ENCODE data around the gene APBB2.

The APBB2 gene

GRCh38 chr4:40874901-40875300, 339.4 kb downstream of the APBB2 start:
- DNase-seq (ENCODE audit: low read depth in 2 of 3, low spot score in 2 of 3): no peak

DNA sequence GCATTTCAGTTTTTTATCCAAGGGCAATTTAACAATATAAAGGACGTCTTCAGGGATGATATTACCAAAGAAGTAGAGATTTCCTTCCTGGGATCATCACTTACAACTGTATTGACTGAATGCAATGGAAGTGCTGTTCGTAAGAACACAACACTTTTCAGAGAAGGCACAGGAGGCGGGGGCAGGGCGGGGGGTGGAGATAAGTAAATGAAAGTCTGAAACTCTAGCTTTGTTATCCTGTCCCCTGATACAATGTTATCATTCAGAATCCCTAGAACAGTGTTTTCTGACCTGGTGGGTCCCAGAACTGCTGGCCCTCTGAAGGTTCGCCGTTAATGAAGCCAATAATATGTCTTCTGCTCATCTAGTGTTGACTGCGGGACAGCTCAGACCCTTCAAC, 340.0 kb downstream of the APBB2 start:
- no peak for DNase-seq (ENCODE audit: low read depth in 2 of 3, low spot score in 2 of 3)

- no peak for DNase-seq (ENCODE audit: low read depth in 2 of 3, low spot score in 2 of 3)
Measured at GRCh38 chr4:40871695-40872250, 342.6 kb downstream of the APBB2 start.

GRCh38 chr4:40870150-40870549, 344.2 kb downstream of the APBB2 start:
- no peak for DNase-seq (ENCODE audit: low read depth in 2 of 3, low spot score in 2 of 3)

- DNase-seq (ENCODE audit: low read depth in 2 of 3, low spot score in 2 of 3): no peak
Measured at GRCh38 chr4:40865696-40866095, 348.6 kb downstream of the APBB2 start.

- DNase-seq (ENCODE audit: low read depth in 2 of 3, low spot score in 2 of 3): no peak
Measured at GRCh38 chr4:40864531-40864930, 349.8 kb downstream of the APBB2 start.

DNA sequence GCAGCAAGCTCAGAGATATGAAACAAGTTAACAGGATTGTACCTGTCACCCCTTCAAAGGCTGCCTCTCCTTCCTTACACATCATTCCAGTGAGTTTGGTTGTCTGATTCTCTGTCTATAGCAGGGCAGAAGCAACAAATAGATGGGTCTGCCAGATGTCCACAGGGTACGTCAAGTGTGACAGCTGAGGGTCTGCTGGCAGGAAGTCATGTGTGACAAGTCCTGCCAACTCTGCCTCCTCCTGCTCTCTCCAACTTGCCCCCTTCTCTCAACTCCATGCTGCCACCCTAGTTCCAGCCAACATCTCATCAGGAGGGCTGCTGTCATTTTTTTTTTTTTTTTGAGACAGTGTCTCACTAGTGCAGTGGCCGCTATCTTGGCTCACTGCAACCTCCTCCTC, 355.4 kb downstream of the APBB2 start:
- DNase-seq (ENCODE audit: low read depth in 2 of 3, low spot score in 2 of 3): no peak

DNA sequence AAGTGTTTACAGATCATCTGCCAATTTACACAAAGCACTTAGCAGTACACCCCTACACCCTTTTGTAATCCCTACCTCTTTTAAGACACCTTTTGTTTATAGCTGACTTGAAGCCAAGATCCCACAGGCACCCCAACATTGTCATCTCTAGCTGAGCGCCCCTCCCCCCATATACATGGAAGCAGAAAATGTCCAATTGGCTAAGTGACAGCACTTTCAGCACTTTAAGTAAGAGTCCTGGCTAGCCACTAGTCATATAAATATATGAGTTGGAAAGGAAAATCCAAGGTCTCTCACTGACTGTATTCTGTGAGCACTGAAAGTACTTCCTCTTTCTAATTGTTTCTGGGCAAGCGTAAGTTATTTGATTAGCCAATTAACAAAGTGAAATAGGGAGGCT, 356.4 kb downstream of the APBB2 start:
- no peak for DNase-seq (ENCODE audit: low read depth in 2 of 3, low spot score in 2 of 3)

DNA sequence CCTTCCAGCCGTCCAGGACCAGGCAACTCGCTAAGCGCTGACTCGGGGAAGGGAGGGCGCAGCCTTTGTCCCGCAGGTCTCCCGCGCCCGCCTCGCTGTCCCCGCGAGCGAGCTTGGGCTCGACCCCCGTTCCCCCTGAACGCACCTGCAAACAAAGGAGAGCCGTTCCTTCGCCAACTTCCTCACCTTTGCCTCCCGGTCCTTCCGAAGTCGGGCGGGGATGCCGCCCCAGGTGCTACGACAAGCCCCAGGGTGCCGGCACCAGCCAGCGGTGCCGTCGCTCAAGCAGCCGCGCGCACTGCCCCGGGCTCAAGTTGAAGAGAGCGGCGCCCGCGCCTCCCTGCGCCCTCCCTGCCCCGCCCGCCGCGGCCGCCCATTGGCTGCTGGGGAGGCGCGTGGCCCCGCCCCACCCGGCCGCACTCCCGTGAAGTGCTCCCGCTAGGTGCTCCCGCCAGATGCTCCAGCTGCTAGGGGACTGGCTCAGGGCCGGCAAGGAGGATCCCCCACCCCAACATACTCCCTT, 357.4 kb downstream of the APBB2 start:
- peak; percentile 16 to 38 (median 23) for DNase-seq (ENCODE audit: low read depth in 2 of 3, low spot score in 2 of 3)

GRCh38 chr4:40856277-40856839, 358.0 kb downstream of the APBB2 start:
- DNase-seq (ENCODE audit: low read depth in 2 of 3, low spot score in 2 of 3): no peak

GRCh38 chr4:40850496-40850895, 363.8 kb downstream of the APBB2 start:
- DNase-seq (ENCODE audit: low read depth in 2 of 3, low spot score in 2 of 3): no peak

- DNase-seq (ENCODE audit: low read depth in 2 of 3, low spot score in 2 of 3): no peak
Measured at GRCh38 chr4:40848940-40849339, 365.4 kb downstream of the APBB2 start.

DNA sequence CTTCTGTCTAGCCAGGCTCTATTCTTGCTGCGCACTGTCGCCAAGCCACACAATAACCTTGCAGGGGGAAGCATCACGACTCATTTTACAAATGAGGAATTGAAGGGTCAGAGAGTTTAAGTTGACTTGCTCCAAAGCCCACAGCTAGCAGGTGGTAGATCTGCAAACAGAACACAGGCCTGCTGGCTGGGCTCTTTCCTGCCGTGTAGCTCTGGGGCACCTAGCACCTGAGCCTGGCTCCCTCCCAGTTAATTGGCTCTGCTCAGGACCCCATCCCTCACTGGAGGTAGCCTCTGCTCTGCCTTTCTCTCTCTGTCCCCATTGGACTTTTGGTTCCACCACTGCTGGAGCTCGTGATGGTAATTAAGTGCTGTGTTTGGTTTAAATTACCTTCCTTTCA, 366.1 kb downstream of the APBB2 start:
- no peak for DNase-seq (ENCODE audit: low read depth in 2 of 3, low spot score in 2 of 3)

DNA sequence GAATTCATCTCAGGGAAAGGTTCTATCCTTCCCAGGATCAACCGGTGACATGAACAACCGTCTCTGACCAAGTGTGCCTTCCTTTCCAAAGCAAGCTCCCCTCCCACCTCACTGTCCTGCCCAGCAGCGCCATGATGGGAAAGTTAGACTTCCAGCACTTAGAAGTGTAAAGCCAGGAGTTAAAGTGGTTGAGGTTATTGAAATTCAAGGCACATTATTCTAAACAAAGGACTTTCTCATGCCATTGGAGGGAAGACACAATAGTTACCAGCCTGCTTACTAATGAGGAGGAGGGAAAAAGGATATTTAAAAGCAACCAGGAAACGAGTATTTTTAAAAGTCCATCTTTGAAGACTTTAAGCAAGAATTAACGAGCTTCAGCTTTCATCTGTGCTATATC, 367.8 kb downstream of the APBB2 start:
- DNase-seq (ENCODE audit: low read depth in 2 of 3, low spot score in 2 of 3): no peak

- no peak for DNase-seq (ENCODE audit: low read depth in 2 of 3, low spot score in 2 of 3)
Measured at GRCh38 chr4:40845154-40845835, 369.0 kb downstream of the APBB2 start.

DNA sequence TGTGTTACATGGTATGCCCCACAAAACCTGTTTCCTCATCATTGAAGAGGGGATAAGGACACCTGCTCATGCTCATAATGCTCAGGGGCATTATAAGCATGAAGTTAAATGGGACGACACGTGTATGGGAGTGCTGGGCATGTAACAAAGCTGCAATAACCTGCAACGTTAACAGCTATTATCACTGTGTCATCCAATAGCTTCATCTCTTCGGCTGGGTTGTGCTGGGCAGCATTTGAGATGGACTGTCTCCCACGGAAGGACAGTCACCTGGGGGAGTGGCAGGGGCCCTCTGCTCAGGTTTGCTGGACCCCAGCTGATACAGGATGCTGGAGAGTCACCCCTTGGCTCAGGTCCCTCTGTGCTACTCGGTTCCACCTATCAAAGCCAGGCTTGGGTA, 370.1 kb downstream of the APBB2 start:
- no peak for DNase-seq (ENCODE audit: low read depth in 2 of 3, low spot score in 2 of 3)

- DNase-seq (ENCODE audit: low read depth in 2 of 3, low spot score in 2 of 3): no peak
Measured at GRCh38 chr4:40843696-40844095, 370.6 kb downstream of the APBB2 start.

GRCh38 chr4:40842725-40843423, 371.5 kb downstream of the APBB2 start:
- DNase-seq (ENCODE audit: low read depth in 2 of 3, low spot score in 2 of 3): no peak

- DNase-seq (ENCODE audit: low read depth in 2 of 3, low spot score in 2 of 3): no peak
Measured at GRCh38 chr4:40842318-40842717, 372.0 kb downstream of the APBB2 start.

GRCh38 chr4:40840985-40841571, 373.3 kb downstream of the APBB2 start:
- peak; percentile 44 to 63 (median 47) for DNase-seq (ENCODE audit: low read depth in 2 of 3, low spot score in 2 of 3)

- DNase-seq (ENCODE audit: low read depth in 2 of 3, low spot score in 2 of 3): no peak
Measured at GRCh38 chr4:40840255-40840984, 373.9 kb downstream of the APBB2 start.

Data from activated CD8-positive, alpha-beta memory T cell treated with anti-CD3 and anti-CD28 coated beads for 48 hours (primary cell).